Fibroblast of skin of left quadriceps (primary cell): ENCODE measurements around the gene INPP5B.

Source experiments
- DNase-seq, 2 experiments: peaks; one replicate each; pipeline ENCODE4 v3.0.0-alpha.2; 2013; ENCODE audit warnings: low read depth in 2 of 2

Gene INPP5B

GRCh38 chr1:37840711-37841110 is 106.1 kb downstream of the INPP5B start:
- DNase-seq: no peak

- DNase-seq: no peak
These were observed 107.2 kb downstream of the INPP5B start for GRCh38 chr1:37839676-37840075.

DNA sequence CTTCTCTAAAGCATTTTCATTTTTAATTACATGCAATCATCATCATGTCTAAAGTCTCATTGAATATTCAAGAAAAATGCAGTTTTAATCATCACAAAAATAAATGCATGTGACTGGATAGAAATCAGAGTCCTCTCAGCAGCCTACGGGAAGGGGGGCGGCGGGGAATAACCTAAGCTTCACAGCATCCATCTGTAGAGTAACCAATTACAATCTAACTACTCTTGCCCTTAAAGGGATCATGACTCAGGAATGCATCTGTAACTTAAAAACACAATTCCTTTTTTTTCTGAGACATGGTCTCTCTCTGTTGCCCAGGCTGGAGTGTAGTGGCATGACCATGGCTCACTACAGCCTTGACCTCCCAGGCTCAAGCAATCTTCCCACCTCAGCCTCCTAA is 110.1 kb downstream of the INPP5B start:
- no peak for DNase-seq

- no peak for DNase-seq
These were observed 115.0 kb downstream of the INPP5B start for GRCh38 chr1:37831809-37832208.

- DNase-seq: no peak
These were observed 115.7 kb downstream of the INPP5B start for GRCh38 chr1:37831109-37831508.

DNA sequence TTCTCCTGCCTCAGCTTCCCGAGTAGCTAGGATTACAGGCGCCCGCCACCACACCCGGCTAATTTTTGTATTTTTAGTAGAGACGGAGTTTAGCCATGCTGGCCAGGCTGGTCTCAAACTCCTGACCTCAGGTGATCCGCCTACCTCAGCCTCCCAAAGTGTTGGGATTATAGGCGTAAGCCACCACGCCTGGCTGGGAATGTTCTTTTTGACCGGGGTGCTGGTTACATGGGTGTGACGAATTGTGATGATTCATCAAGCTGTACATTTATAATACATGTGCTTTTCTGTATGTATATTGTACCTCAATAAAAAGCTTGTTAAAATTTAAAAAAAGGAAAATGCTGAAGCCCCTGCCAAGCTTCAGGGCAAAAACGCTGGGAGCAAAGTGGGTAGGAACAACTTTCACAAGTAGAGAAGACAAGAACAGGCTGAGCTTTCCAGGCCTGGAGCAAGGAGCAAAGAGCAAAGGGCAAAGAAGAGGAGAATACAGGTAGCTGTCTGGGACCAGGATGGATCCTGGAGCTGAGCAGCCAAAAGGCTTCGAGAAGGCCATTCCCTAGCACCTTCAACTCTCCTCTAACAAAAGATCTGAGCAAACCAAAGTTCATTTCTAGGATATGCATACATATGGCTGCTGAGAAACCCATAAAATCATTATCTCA is 118.3 kb downstream of the INPP5B start:
- DNase-seq: no peak

DNA sequence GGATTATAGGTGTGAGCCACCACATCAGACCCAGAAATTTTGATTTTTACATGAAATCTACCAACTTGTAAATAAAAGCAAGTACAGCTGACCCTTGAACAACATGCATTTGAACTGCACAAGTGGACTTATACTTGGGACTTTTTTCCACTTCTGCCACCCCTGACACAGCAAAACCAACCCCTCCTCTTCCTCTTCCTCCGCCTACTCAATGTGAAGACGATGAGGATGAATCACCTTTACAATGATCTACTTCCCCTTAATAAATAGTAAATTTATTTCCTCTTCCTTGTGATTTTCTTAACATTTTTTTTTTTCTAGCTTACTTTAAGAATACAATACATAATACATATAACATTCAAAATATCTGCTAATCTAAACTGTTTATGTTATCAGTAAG is 121.3 kb downstream of the INPP5B start:
- no peak for DNase-seq

DNA sequence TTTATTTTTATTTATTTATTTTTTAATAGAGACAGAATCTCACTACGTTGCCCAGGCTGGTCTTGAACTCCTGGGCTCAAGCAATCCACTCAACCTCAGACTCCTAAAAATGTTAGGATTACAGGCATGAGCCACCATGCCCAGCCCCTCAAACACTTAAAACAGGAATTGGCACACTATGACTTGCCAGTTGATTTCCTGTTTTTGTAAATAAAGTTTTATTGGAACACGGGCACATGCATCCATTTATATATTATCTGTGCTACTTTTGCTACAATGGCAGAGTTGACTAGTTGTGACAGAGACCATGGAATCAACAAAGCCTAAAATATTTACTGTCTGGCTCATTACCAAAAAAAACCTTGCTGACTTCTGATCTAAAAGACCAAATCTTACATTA is 122.9 kb downstream of the INPP5B start:
- no peak for DNase-seq

DNA sequence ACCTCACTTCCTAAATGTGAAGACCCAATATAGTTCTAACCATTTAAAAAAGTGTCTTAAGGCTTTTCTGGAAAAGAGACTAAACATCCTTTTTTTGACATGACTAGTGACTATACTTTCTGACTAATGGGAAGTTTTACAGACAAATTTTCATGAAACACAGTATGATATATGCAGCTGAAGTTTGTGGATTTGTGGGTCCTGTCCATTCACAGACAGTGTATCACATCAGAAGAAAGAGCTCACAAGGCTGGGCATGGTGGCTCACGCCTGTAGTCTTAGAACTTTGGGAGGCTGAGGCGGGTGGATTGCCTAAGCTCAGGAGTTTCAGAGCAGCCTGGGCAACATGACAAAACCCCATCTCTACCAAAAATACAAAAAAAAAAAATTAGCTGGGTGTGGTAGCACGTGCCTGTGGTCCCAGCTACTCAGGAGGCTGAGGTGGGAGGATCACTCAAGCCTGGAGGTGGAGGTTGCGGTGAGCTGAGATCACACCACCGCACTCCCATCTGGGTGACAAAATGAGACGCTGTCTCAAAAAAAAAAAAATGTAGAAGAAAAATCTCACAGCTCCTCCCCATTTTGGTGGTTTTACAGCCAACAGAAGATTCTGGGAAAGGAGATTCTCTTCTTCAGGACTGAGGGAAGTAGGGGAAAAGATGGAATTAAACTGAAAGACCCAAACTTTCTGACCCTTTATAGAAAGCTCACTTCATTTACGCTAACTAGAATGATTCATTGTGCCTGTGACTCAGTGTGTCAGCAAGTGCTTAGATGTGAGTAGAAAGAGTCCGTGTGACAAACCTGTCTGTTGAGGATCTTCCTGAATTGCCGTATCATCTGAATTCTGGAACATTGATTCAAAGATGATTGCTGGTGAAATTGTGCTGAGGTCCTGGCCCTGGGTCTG is 123.7 kb downstream of the INPP5B start:
- DNase-seq: no peak

DNA sequence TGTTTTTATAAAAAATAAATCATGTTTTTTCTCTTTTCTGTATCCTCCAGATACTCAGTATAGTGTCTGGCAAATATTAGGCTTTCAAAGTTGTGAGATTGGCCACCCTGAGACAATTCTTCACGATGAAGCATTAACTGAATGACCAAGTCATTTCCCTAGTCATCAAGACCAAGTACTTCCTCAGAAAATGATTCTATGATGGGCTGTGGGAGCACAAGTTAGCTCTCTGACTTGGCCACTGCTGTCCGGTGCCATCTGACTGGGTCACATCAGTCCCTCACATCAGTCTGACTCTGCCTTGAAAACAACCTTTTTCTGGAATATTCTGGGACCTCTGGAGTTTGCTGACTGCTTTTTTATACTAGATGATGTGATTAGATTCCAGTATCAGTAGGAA is 125.4 kb downstream of the INPP5B start:
- no peak for DNase-seq

DNA sequence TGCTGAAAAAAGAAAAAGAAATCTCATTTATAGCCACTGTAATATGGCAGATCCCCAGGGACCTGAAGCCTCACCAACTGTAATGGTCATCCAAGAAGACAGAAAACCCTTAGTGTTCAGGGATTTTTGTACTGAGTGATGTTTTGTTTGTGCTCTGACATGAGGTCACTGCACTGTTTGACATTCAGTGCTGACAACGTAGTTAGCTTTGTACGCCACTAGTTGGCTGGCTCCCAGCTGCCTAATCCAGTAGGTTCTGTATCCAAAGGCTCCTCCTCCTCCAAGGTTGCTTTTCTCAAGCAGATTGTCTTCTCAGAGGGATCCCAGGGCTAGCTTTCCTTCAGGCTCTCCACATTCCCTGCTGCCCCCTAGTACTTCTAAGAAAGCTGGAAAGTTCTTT is 129.4 kb downstream of the INPP5B start:
- no peak for DNase-seq

- DNase-seq: no peak
These were observed 132.6 kb downstream of the INPP5B start for GRCh38 chr1:37814252-37814651.

DNA sequence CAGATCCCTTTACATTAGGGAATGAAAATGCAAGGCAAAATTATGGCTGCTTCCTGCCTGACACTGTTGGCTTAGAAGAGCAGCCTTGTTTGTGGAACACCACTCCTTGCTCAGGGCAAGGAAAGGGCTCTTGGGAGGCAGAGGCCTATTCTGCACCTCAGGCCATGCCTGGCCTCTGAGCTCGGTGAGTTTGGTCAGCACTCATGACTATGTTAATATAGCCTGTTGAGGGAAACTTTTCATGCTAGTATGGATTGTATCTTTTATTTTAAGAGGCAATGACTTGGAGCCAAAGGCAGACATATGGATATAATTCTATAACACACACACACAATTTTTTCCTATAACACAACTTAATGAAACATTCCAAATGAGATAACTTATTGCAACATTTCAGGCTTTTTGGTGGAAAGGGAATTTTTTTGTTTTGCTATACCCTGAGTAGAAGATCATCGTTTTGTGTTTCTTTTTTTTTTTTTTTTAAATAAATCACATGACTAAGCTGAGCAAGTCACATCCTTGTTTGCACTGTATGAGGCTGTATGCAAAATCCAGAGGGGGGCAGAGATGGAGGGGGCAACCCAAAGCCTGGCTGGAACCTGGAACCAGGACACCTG is 133.2 kb downstream of the INPP5B start:
- no peak for DNase-seq

GRCh38 chr1:37811027-37811655 is 135.7 kb downstream of the INPP5B start:
- DNase-seq: peak; percentile 58 to 60
